SK-N-MC (cell line): ENCODE data around the gene VARS2.

Source experiments
- EZH2 ChIP-seq: fragments of 200-600 bp; sonication (generic); IDR thresholded peaks from one replicate; pipeline ENCODE4 v1.6.1; 2017; ENCODE audit warnings: antibody characterized with exemption
- FOXP2 ChIP-seq: optimal IDR thresholded peaks from 2 replicates; pipeline ENCODE3; 2011; ENCODE audit warnings: mild to moderate bottlenecking, moderate library complexity; ENCODE audit not compliant: insufficient read depth; ENCODE audit errors: extremely low read length, control extremely low read depth
- POLR2AphosphoS5 ChIP-seq: IDR thresholded peaks from 2 replicates; pipeline ENCODE4 v1.6.1; 2012; ENCODE audit warnings: mild to moderate bottlenecking, low read depth, low read length, borderline replicate concordance

GRCh38 chr6:30914854-30915590 lies 984 bp downstream of the VARS2 start:
- TF ChIP-seq EZH2: no peak
- TF ChIP-seq POLR2AphosphoS5: no peak
- no peak for TF ChIP-seq FOXP2
